GM18909 (cell line): Measurements from ENCODE around the gene RAB10.
A peak's percentile ranks its signal among the peaks of the same experiment; 100 is the strongest.
"Not testable (repeated sequence)": the region's sequence is repeated elsewhere in the genome, so short reads cannot be mapped to it uniquely, and the experiment has no call there.

ENCODE experiments used
- ATAC-seq: cut with Tn5 transposase; IDR thresholded peaks from one replicate; pipeline ENCODE4 v1.9.1; 2021; ENCODE audit warnings: mild to moderate bottlenecking; ENCODE audit not compliant: unreplicated experiment, poor library complexity

RAB10 gene

GRCh38 chr2:26033818-26034636 lies at the start of gene RAB10:
Gene RAB10, plus strand, starts transcription at chr2:26034084. Its CDS starts 525 bp downstream, at chr2:26034609.
- ATAC-seq, result peak; percentile 87

- ATAC-seq, result no peak
Observed at GRCh38 chr2:25988134-25988533, 45.8 kb upstream of the RAB10 start.

- no peak for ATAC-seq
Observed at GRCh38 chr2:25989154-25989553, 44.7 kb upstream of the RAB10 start.

GRCh38 chr2:25991965-25992364 lies 41.9 kb upstream of the RAB10 start:
- ATAC-seq, result no peak

GRCh38 chr2:25992556-25992955 lies 41.3 kb upstream of the RAB10 start:
- no peak for ATAC-seq

GRCh38 chr2:25993049-25993448 lies 40.8 kb upstream of the RAB10 start:
- ATAC-seq, result no peak

- no peak for ATAC-seq
Observed at GRCh38 chr2:25994509-25994908, 39.4 kb upstream of the RAB10 start.

GRCh38 chr2:25996844-25997243 lies 37.0 kb upstream of the RAB10 start:
- no peak for ATAC-seq

GRCh38 chr2:25998816-25999383 lies 35.0 kb upstream of the RAB10 start:
- not testable (repeated sequence) for ATAC-seq

- ATAC-seq, result not testable (repeated sequence)
Observed at GRCh38 chr2:25999406-25999805, 34.5 kb upstream of the RAB10 start.

- ATAC-seq, result no peak
Observed at GRCh38 chr2:26000561-26001082, 33.3 kb upstream of the RAB10 start.

GRCh38 chr2:26001743-26002351 lies 32.0 kb upstream of the RAB10 start:
- no peak for ATAC-seq

- ATAC-seq, result no peak
Observed at GRCh38 chr2:26002632-26003310, 31.1 kb upstream of the RAB10 start.

GRCh38 chr2:26008095-26008494 lies 25.8 kb upstream of the RAB10 start:
- no peak for ATAC-seq

- ATAC-seq, result no peak
Observed at GRCh38 chr2:26008851-26009566, 24.9 kb upstream of the RAB10 start.

- no peak for ATAC-seq
Observed at GRCh38 chr2:26009567-26009963, 24.3 kb upstream of the RAB10 start.

GRCh38 chr2:26010943-26011342 lies 22.9 kb upstream of the RAB10 start:
- ATAC-seq, result no peak

- no peak for ATAC-seq
Observed at GRCh38 chr2:26011609-26011989, 22.3 kb upstream of the RAB10 start.

GRCh38 chr2:26011990-26012856 lies 21.7 kb upstream of the RAB10 start:
- ATAC-seq, result no peak
